SU-DHL-6 (cell line): ENCODE measurements around the gene STK32B.

Experiments
- EZH2phosphoT487 ChIP-seq: fragments of 200-600 bp; sonication (generic), shearing (Covaris generic); conservative IDR thresholded peaks from 2 replicates; pipeline ENCODE4 v1.6.1; 2018; ENCODE audit warnings: mild to moderate bottlenecking, antibody characterized with exemption, low read length, moderate library complexity, mixed read lengths
- TF ChIP-seq, protein P1 (sequence below): fragments of 200-600 bp; sonication (generic); IDR thresholded peaks from one replicate; pipeline ENCODE4 v1.5.1; 2017; ENCODE audit warnings: antibody characterized with exemption, mild to moderate bottlenecking, low read length, moderate library complexity; ENCODE audit not compliant: insufficient read depth, poor library complexity, severe bottlenecking

DNA sequence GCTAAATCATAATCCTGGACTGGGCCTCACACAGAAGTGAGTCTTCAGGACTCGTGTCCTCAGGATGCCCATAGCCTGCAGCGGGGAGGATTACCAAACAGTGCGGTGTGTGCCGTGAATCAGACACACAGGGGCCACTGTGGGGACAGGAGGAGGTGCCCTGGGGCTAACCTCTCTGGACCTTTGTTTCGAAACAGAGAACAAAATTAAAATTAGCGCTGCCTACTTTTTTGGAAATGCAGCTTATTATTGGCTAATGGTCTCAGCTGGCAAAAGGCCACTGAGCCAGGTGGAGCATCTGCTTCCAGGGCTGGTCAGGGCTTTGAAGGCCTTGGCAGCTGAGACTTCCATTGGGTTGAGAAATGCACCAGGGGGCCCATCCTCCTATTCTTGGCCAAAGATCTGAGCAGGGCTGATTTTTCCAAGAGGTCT is 420.9 kb downstream of the STK32B start:
- TF ChIP-seq, protein P1, sequence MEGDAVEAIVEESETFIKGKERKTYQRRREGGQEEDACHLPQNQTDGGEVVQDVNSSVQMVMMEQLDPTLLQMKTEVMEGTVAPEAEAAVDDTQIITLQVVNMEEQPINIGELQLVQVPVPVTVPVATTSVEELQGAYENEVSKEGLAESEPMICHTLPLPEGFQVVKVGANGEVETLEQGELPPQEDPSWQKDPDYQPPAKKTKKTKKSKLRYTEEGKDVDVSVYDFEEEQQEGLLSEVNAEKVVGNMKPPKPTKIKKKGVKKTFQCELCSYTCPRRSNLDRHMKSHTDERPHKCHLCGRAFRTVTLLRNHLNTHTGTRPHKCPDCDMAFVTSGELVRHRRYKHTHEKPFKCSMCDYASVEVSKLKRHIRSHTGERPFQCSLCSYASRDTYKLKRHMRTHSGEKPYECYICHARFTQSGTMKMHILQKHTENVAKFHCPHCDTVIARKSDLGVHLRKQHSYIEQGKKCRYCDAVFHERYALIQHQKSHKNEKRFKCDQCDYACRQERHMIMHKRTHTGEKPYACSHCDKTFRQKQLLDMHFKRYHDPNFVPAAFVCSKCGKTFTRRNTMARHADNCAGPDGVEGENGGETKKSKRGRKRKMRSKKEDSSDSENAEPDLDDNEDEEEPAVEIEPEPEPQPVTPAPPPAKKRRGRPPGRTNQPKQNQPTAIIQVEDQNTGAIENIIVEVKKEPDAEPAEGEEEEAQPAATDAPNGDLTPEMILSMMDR = no peak
- no peak for TF ChIP-seq EZH2phosphoT487
